Keratinocyte (primary cell): Measurements from ENCODE around the gene C1orf56. TPM values are rescaled to one million over a fixed set of nuclear protein-coding genes. Genes with fewer than 3 reads are reported as not detected.

Experiments
- DNase-seq: peaks from one replicate; pipeline ENCODE4 v3.0.0-alpha.2; 2011; ENCODE audit warnings: low read depth, missing footprints, low spot score
- FAIRE-seq: peaks from 2 replicates; lab custom pipeline; 2011; peaks lifted over from hg19 to GRCh38; lab: Jason Lieb, UNC
- H2AFZ ChIP-seq: 2 replicates; pipeline ENCODE4 v1.6.0; 2012; ENCODE audit warnings: low read length, control low read depth, inconsistent platforms; ENCODE audit not compliant: control insufficient read depth
- H3K27ac ChIP-seq: 2 replicates; pipeline ENCODE4 v1.5.1; 2011; ENCODE audit warnings: low read length; ENCODE audit not compliant: control insufficient read depth, insufficient read depth
- H3K27me3 ChIP-seq: 3 replicates; pipeline ENCODE4 v1.6.0; 2011; ENCODE audit warnings: low read length; ENCODE audit not compliant: control insufficient read depth, insufficient read depth; ENCODE audit errors: extremely low read depth
- H3K36me3 ChIP-seq, 2 experiments: 2 replicates in 1 of 2; 3 replicates in 1 of 2; pipeline ENCODE4 v1.5.1; 2011; ENCODE audit warnings: low read length in 2 of 2, mild to moderate bottlenecking in 1 of 2; ENCODE audit not compliant: control insufficient read depth in 2 of 2, insufficient read depth in 2 of 2; ENCODE audit errors: extremely low read depth in 1 of 2
- H3K4me1 ChIP-seq: 3 replicates; pipeline ENCODE4 v1.5.1; 2011; ENCODE audit warnings: low read length; ENCODE audit not compliant: control insufficient read depth, insufficient read depth; ENCODE audit errors: extremely low read depth
- H3K4me2 ChIP-seq: 3 replicates; pipeline ENCODE4 v1.6.0; 2011; ENCODE audit warnings: low read depth, low read length; ENCODE audit not compliant: control insufficient read depth, insufficient read depth; ENCODE audit errors: extremely low read depth
- H3K4me3 ChIP-seq, 3 experiments: fragments of 200-600 bp in 1 of 3; sonication (generic) in 1 of 3; 2 replicates in 2 of 3; 3 replicates in 1 of 3; pipeline ENCODE4 v1.5.1; 2011 to 2016; ENCODE audit warnings: low read length in 3 of 3, mild to moderate bottlenecking in 3 of 3, control low read depth in 2 of 3, inconsistent platforms in 1 of 3, low read depth in 1 of 3, mixed read lengths in 1 of 3, mixed run types in 1 of 3, moderate library complexity in 1 of 3; ENCODE audit not compliant: control insufficient read depth in 2 of 3, insufficient read depth in 2 of 3; ENCODE audit errors: extremely low read depth in 1 of 3
- H3K79me2 ChIP-seq: 2 replicates; pipeline ENCODE4 v1.6.0; 2012; ENCODE audit warnings: low read length; ENCODE audit not compliant: control insufficient read depth, insufficient read depth
- H3K9ac ChIP-seq: 3 replicates; pipeline ENCODE4 v1.6.0; 2011; ENCODE audit warnings: low read length; ENCODE audit not compliant: control insufficient read depth, insufficient read depth; ENCODE audit errors: extremely low read depth
- H3K9me1 ChIP-seq: 3 replicates; pipeline ENCODE4 v1.6.0; 2011; ENCODE audit warnings: low read length; ENCODE audit not compliant: control insufficient read depth, insufficient read depth; ENCODE audit errors: extremely low read depth
- H3K9me3 ChIP-seq: 2 replicates; pipeline ENCODE4 v1.5.1; 2012; ENCODE audit warnings: low read depth, low read length; ENCODE audit not compliant: control insufficient read depth
- H4K20me1 ChIP-seq: 3 replicates; pipeline ENCODE4 v1.6.0; 2011; ENCODE audit warnings: low read length; ENCODE audit not compliant: control insufficient read depth, insufficient read depth; ENCODE audit errors: extremely low read depth
- CTCF ChIP-seq, 3 experiments: IDR thresholded peaks in 1 of 3; conservative IDR thresholded peaks in 1 of 3; optimal IDR thresholded peaks in 1 of 3; 2 replicates in 2 of 3; 3 replicates in 1 of 3; pipeline versions ENCODE3 to v1.5.1; 2011; ENCODE audit warnings: low read length in 3 of 3, mild to moderate bottlenecking in 3 of 3, moderate library complexity in 2 of 3, control low read depth in 1 of 3, inconsistent platforms in 1 of 3; ENCODE audit not compliant: insufficient read depth in 2 of 3; ENCODE audit errors: extremely low read depth in 1 of 3
- EZH2 ChIP-seq: IDR thresholded peaks from one replicate; pipeline ENCODE4 v1.6.1; 2012; ENCODE audit warnings: inconsistent platforms, mild to moderate bottlenecking, low read length, moderate library complexity
- dilution Hi-C: fragments of 300-500 bp; cut with MboI; formaldehyde crosslinking; loops from one replicate; pipeline ENCODE4 v1.7.0; 2020; ENCODE audit warnings: low sequenced_read_pairs; ENCODE audit not compliant: extremely low pct_ligation_motif_present
- polyA plus RNA-seq, 5 experiments: library from polyadenylated mRNA; depleted of rRNA in 3 of 5; stranded (reverse) in 3 of 5; stranded (forward) in 1 of 5; unstranded in 1 of 5; fragments of >200 nt; gene quantifications; 1 replicate in 1 of 5; 2 replicates in 3 of 5; 3 replicates in 1 of 5; pipeline versions ENCODE4 v1.2.1 to v1.2.3, GENCODE V29; 2011 to 2012; ENCODE audit warnings: missing spikeins in 2 of 5, low read depth in 1 of 5, low replicate concordance in 1 of 5

Gene C1orf56
- polyA plus RNA-seq, 1 donor (not counting 4 experiments of a cell fraction or from before 2014, with no cell fraction given), result 0.26 TPM

- Histone ChIP-seq H4K20me1 (no peaks in the 10 kb centered on the region), H3K9me3 (no peaks in the 10 kb centered on the region), H3K9me1 (no peaks in the 10 kb centered on the region), H3K79me2 (no peaks in the 10 kb centered on the region), H3K27ac (no peak overlapping the region), H3K4me3 (no peak overlapping the region), H3K4me1 (peaks cover 34% of the 10 kb centered on the region), H3K4me2 (no peak overlapping the region), H2AFZ (no peak overlapping the region), H3K27me3 (no peaks in the 10 kb centered on the region), H3K36me3 (peaks cover 0 to 2% of the 10 kb centered on the region in 2 experiments), H3K9ac (no peak overlapping the region)
- no peak for DNase-seq
- no peak for FAIRE-seq
- TF ChIP-seq EZH2 (no peak), CTCF (optimal IDR thresholded peaks at IDR 0.05 in 1 of 3, IDR thresholded peaks at IDR 0.05 in 1 of 3, conservative IDR thresholded peaks at IDR 0.05 in 1 of 3; ENCODE audit: extremely low read depth in 1 of 3, insufficient read depth in 2 of 3, low read length in 3 of 3) (no peak)
- dilution Hi-C loops, result no loop called here
These were observed 45.5 kb upstream of the C1orf56 start for GRCh38 chr1:151002051-151002450.

GRCh38 chr1:151002611-151003010 lies 44.9 kb upstream of the C1orf56 start:
- TF ChIP-seq CTCF (optimal IDR thresholded peaks at IDR 0.05 in 1 of 3, IDR thresholded peaks at IDR 0.05 in 1 of 3, conservative IDR thresholded peaks at IDR 0.05 in 1 of 3; ENCODE audit: extremely low read depth in 1 of 3, insufficient read depth in 2 of 3, low read length in 3 of 3) (no peak), EZH2 (no peak)
- dilution Hi-C loops, result no loop called here
- H3K4me3 ChIP-seq, result no peak overlapping the region
- H3K9me1 ChIP-seq, result no peaks in the 10 kb centered on the region
- peaks cover 40% of the 10 kb centered on the region for H3K4me1 ChIP-seq
- FAIRE-seq (no peak), DNase-seq (no peak)
- no peaks in the 10 kb centered on the region for H3K27me3 ChIP-seq
- H4K20me1 ChIP-seq, result no peaks in the 10 kb centered on the region
- H3K27ac ChIP-seq, result no peak overlapping the region
- no peak overlapping the region for H3K9ac ChIP-seq
- no peak overlapping the region for H2AFZ ChIP-seq
- H3K79me2 ChIP-seq, result no peaks in the 10 kb centered on the region
- H3K4me2 ChIP-seq, result no peak overlapping the region
- no peaks in the 10 kb centered on the region for H3K9me3 ChIP-seq
- peaks cover 0 to 2% of the 10 kb centered on the region in 2 experiments for H3K36me3 ChIP-seq
